HG03196 (cell line): ENCODE data around the gene F3.
A peak's percentile ranks its signal among the peaks of the same experiment; 100 is the strongest.

Source experiments
- ATAC-seq: cut with Tn5 transposase; IDR thresholded peaks from one replicate; pipeline ENCODE4 v1.9.1; 2021; ENCODE audit not compliant: unreplicated experiment

F3 gene

DNA sequence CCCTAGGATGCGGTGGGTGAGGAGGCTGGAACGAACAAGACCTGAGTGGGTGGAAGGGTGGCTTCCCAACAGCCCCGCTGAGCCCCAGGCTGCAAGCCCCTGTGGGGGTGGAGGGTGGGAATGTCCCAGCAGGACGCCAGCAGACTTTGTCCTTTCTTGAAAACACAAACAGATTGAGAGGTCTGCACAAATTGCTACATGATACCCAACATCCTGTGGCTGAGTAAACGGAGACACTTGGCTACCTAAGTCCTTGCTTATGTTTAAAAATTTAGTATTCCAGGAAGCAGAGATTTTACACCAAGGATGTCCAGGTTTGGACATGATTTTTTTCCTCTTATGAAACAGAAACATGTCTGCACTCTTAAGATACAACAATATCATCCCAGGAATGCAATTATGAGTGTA, 11.8 kb upstream of the F3 start:
- no peak for ATAC-seq

DNA sequence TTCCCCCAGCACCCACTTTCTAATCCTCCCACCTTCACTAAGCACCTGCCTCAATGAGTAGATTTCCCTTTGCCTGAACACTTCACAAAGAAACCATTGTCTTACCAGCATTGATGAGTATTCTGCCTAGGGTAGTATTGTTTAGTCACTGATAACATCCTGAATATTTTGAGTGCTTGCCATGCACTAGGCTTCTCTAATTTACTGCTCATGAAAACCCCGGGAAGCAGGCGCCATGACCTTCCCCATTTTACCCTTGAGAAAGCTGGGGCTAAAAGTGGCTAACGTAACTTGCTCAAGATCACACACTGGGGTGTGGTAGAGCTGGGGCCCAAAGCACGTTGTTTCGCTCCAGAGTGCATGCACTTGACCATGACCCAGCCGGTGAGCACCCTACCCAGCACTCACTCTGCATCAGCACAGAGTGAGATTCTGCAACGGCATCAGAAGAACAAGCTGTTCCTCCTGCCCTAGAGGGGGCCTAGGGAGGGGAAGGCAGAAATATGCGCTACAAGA, 10.6 kb upstream of the F3 start:
- ATAC-seq = no peak

DNA sequence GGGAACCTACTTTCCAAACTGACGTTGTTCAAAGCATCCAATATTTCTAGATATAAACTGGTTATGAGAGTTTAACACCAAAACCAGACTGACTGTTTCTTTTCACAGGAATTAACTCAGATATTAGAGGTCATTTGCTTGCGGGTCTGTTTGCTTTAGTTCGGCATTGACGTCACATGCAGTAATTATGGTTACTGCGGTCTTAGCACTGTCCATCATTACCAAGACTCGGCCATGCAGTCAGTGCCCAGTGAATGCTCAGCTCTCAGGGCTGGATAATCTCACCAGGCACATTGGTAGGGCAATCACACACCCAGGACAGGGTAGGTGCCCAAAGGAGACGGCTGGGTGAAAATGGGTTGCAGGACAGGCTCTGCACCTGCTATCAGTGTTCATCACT, 9.9 kb upstream of the F3 start:
- ATAC-seq = no peak

DNA sequence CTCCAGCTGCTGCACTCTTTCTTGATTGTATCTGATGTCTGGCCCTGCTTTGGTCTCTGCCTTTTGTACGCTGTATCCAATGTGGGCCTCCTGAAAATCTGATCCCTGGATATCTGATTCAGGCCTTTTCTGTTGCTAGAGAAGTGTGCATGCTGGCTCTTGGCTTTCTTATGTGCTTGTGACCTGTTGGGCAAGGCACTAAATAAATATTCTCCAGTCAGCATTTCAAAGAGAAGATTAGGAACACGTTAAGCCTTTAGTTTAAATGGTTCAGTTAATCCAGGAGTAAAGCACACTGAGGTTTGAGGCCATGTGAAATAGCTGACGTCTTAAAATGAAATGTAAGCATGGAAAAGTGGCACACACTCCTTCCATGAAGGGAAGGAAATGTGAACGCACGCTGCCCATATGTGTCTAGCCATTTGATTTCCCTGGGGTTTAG, 9.3 kb upstream of the F3 start:
- no peak for ATAC-seq

DNA sequence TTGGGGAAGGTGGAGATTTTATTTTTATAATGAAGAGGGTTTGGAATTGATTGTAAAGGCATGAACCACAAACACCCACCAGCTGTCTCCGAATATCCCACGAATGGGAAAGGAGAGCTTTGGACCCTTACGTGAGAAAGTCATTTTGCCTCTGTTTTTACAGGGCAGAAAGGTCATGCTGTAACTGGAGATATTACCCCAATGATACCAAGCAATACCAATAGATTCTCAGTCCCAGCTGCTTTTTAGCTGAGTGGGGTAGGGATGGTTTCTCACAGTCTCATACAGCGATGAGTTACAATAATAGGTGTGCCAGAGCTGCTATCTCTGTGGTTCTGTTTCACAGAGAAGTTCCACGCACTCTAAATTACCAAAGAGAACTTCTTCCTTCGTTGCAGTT, 8.8 kb upstream of the F3 start:
- ATAC-seq = no peak

DNA sequence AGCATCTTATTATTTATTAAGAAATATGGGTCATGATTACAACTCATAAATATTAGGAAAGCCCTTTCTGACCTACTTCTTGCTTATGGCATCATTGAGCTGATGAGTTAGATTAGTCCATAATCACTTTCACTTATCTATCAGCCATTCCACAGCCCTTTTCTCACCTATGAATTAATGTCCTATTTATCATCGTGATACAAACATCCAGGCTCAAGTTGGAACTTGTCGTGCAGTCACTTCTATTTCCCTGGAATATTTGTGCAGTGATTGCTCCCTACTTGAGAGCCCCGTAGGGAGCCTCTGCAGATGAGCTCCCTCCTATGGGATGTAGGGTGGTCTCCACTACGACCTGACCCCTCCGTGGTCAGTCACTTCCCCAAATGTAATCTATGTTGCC, 8.1 kb upstream of the F3 start:
- no peak for ATAC-seq

DNA sequence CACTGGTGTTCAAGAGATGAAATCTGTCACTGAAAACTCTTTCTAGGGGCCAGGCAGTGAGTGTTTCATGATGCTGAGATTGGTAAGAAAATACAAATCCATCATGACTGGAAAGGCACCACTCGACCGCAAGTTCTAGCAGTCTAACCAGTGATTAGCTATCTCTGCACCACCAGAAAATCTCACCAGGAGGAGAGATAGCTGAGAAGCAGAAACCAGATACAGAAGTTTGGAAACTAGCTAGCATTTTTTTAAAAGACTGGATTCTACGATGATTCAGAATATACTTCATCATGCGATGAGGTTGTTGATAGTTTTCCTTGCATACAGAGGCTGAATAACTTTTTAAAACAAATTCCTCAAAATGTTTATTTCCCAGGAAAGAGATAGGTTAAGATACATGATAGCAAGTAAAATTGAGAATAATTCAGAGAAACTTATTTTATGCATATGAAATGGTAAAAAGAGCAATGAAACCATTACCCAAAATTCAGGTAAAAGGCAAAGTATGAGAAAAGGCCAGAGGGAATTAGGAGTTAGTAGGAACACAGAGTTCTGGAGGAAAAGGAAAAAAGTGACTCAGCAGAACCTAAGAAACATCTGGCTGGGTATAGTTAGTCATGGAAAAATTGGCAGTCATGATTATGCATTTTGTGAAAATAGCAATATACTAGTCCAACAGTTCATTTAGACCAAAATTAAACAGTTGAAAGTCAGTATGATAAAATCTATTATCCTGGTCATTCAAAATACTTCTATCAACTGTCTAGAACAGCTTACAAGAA, 3.3 kb upstream of the F3 start:
- no peak for ATAC-seq

DNA sequence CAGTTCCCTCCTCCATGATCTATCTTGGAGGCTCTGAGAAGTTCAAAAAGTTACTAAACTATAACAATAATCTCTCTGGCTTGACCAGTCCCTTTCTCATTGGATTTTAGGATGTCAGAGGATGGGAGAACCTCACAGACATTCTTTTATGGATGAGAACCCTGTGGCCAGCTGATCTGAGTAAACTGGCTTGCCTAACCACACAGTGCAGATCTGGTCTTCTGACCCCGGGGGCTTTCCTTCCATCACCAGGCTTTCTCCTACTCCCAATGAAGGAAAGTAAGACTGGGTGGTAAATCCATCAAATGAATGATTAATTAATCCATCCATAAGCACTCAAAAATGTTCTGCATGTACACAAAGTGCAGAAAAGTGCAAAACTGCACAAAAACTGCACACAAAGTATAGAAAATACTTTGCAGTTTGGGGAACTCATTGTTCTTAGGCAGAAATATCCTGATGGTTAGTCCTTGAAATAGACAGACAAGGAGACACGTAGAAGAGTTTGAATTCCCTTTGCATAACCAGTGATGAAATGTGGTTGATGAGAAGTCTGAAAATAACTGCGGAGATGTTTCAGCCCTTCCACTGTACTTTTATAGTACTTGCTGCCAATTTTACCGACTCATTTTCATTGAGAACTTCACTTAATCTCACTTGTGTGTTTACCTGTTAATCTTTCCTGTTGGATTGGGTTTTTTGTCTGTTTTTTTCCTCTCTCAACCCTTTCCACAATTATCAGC, 2.5 kb upstream of the F3 start:
- no peak for ATAC-seq

DNA sequence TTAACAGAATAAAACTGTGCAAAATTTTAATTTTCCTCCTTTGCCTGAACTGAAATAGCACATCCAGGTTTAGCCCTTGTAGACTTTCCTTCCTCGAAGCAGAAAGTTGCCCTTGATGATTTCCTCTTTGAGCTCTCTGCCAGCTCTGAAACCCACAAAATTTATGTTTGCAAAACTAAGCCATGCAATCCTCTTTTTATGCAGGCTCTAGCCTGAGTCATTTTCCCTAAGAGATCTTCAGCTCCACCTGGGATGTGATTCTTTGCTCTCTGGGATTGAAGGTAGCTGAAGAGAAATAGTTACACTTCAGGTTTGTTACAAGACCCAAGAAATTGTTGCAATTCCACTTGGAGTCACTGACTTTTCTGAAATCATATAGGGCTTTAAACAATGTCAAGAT, 1.4 kb upstream of the F3 start:
- no peak for ATAC-seq

DNA sequence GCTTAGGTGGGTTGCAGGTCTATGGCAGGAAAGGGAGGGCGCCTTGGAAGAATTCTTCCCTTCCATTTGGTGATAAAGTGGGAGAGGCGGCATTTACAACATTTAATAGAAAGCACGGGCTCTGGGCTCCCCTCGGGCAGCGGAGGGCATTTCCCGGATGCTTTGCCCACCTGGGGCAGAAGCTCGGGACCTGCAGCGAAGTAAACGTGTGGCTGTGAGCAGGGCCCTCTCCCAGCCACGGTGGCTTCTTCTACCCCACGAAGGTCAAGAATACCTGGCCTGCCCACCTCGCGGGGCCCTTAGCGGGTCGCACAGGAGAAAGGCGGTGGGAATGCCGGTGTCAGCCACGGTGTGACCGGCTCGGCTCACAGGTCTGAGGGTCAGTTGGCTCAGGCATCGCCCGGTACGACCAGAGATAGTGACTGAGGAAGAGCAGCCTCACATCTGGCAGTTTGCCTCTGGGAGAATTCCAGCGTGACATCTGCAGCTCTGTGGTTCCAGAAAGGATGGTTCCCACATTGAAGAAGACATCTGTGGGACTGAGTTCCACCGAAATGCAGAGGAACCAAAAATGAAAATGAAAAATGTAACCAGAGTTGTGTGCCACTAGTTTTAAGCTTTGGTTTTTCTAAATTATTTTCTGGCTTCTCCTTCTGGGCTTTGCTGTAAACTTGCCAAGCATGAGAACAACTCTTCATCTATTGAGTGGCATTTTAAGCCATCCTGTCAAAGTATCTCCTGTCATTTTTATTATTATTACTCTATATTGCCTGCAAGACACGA, 720 bp upstream of the F3 start:
- peak; percentile 27 for ATAC-seq

DNA sequence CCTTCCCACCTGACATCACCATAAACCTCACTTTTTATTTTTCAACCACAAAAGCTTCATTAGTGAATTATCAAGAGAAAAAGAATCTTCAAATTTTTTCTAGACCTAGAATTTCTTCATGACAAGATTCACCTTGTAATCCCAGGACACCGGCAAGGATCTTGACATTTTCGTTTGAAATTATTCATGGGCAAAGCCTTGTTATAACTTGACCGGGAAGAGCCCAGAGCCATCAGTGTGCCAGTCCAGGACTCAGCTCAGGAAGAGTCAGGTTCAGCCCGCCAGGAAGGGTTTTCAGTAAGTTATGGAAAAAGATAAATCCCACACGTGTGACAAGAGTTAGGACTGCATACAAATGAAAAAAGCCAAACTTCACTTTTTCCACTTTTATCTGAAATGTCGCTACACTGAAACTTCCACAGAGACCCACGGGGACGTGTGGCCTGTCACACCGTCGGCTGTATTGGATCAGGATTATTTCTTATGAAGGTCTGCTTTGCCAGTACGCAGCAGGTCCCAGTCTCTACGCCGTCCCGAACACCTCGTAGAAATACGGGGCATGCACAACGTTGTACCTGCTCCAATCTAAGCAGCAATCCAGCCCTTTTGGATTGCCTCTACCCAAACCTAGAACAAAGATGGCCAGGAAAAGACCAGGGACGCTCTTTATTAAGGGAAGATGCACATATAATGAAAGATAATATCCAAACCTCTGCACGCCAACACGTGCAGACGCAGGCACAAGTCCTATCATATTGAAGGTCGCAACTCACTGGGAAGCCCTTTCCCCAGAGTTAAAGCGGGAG, 916 bp downstream of the F3 start:
- no peak for ATAC-seq

DNA sequence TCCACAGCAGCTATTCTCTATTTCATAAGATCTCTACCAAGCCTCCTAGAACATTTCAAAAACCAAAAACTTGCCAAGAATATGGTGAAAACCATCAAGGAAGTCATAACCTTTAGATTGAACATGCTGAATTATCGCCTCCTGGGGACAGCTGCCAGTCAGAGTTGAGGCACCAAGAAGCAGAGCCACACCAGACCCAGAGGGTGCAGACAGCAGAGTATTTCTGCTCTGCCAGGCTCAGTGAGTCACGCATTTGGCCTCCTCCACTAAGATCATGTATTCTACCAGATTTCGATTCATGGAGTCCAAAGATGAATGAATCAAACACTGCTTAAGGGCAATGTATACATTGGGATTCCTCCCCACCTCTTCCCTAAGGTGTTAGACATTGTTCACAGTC, 2.1 kb downstream of the F3 start:
- ATAC-seq = no peak

DNA sequence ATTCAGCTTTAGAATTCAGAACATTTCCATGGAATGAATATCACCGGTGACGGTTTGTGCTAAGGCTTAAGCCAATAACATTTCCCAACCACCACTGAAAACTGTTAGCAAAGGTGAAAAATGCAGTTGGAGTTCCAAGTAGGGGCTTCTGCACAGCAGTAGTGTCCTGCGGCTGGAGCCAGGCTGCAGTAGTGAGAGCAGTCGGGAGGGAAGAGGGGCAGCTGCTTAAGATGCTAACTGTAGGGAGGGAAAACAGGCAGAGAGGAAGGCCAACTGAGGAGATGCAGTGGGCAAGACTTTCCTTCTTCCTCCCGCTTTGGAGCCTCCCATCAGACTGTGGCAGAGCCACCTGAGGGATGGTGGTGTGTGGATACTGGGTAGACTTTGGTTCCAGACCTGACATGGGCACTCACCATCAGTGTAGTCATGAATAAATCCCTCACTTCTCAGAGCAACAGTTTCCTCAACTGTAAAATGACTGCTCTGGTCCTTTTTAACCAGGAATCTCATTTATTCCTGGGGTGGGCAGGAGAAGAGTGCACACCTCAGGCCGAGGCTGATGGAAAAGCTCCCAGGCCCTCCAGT, 3.2 kb downstream of the F3 start:
- no peak for ATAC-seq

DNA sequence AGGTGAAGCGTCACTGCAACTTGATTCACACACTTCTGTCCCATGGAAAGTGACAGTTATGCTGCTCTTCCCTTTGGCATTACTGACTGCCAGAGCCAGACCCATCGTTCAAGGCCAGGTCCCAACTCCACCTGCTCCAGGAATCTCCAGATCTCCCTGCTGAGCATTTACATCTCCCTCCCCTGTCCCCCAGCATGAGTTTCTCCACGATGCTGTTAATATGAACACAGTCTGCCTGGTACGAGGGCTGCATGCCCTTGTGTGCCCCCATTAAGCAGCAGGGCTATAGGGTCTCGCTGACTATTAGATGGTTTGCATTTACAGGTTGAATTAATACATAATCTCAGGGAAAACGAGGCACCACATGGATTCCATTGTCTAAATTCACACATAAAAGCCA, 4.3 kb downstream of the F3 start:
- no peak for ATAC-seq

DNA sequence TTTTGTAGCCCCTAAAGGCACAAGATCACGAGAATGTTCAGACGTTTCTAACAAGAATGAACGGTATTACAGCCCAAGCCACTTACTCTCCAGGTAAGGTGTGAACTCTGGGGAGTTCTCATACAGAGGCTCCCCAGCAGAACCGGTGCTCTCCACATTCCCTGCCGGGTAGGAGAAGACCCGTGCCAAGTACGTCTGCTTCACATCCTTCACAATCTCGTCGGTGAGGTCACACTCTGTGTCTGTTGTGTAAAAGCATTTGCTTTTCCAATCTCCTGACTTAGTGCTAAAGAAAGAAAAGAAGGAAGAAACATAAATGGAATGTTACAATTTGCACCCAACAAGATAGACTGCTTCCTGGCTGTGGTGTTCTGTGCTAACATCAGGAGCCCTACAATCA, 5.7 kb downstream of the F3 start:
- ATAC-seq = no peak

DNA sequence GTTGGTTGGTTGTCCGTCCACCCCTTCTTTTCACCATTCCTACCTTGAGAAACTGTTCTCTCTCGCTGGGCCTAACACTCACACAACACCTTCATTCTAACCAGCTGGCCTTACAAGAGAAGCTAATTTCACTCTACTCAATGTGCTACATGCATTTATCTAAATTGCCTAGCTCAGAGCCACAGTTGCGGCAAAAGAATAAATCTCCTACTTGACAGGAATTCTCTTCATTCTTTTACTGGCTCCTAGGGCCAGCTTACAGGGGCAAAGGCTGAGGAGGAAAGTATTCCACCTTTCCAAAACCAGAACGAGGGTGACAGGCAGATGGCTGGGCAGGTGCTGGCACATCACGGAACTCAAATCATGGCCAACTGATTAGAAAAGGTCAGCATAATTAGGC, 6.5 kb downstream of the F3 start:
- ATAC-seq = no peak

DNA sequence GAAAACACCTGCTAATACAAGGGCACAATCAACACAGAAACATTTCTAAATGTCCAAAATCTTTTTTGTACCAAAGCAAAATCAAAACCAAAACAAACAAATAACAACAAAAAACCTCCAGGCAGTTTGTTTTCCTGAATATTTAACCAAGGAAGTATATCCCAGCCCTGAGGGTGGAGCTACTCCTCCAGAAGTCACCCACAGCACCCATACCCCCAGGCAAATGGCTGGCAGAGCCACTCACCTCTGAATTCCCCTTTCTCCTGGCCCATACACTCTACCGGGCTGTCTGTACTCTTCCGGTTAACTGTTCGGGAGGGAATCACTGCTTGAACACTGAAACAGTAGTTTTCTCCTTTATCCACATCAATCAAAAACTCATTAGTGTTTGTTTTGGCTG, 9.5 kb downstream of the F3 start:
- ATAC-seq = no peak

DNA sequence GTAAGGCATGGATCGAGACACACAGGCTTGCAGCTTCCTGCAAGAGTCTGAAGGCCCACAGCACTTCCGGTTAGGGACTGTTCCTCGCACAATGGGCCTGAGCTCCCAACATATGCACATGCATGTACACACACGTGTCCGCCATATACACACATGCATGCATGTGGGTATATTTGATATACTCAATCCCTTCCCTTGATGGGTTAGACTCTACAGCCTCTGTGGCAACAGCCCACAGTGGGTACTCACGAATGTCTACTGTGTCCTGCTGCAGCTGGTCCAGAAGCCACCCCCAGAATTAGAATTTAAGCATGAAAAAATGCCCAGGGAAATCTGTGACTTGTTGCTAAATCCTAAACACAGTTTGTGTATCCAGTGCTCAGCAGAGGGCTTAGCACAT, 9.9 kb downstream of the F3 start:
- ATAC-seq = no peak

DNA sequence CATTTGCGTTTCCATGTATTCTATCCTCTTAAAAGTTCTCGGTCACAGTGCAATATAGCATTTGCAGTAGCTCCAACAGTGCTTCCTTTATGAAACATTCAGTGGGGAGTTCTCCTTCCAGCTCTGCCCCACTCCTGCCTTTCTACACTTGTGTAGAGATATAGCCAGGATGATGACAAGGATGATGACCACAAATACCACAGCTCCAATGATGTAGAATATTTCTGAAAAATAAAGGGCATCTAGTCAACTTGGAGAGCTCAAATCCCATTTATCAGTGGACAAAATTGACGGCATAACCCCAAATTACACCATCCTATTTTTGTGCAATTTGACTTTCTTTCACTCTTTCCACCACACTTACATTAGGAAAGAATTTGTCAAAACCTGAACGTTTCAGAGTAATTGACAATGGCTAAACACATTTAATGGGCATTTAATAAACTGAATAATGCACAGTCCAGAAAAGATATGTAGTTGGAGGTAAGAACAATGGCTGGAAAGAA, 11.1 kb downstream of the F3 start:
- ATAC-seq = no peak

DNA sequence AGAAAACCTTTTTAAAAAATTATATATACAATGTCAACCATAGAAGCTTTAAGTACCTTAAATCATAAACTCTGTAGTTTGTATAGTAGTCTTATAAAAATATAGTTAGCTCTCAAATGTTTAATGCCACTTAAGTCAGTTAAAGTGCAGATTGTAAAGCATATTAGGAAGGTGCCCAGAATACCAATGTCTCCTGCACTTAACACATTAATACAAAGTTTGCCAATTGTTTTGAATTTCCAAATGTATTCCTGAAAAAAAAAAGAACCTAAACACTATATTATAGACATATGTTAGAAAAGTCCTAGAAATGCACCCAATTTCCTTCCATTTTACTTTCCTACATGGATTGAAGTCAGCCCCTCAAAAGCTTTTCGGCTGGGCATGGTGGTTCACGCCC, 12.1 kb downstream of the F3 start:
- ATAC-seq = no peak
